ENCODE data around the gene DENND1C.

- no peak for TF ChIP-seq RXRA (IDR thresholded peaks at IDR 0.05; ENCODE audit: insufficient read depth, low read depth, low read length)
- TF ChIP-seq TCF12 (IDR thresholded peaks at IDR 0.05; ENCODE audit: low read depth, low read length), result no peak
- TF ChIP-seq POLR2A (IDR thresholded peaks at IDR 0.05; ENCODE audit: control extremely low read depth in 1 of 2, low read depth in 2 of 2, low read length in 2 of 2), result no peak
- TF ChIP-seq POLR2AphosphoS5 (IDR thresholded peaks at IDR 0.05; ENCODE audit: low read depth, low read length), result no peak
- TF ChIP-seq SIN3A (conservative IDR thresholded peaks at IDR 0.05 in 1 of 2, IDR thresholded peaks at IDR 0.05 in 1 of 2; ENCODE audit: low read depth in 1 of 2, low read length in 2 of 2), result no peak
Observed at GRCh38 chr19:6471076-6471475, 10.5 kb downstream of the DENND1C start.
